ENCODE measurements around the gene CCDC85A. TPM values are rescaled to one million over a fixed set of nuclear protein-coding genes. Genes with fewer than 3 reads are reported as not detected.

The CCDC85A gene
- total and polyA plus RNA-seq, 2 of the 8 experiments (the other 6 are each of a cell fraction or from before 2014, with no cell fraction given) = 0.20 TPM; not detected in 1

DNA sequence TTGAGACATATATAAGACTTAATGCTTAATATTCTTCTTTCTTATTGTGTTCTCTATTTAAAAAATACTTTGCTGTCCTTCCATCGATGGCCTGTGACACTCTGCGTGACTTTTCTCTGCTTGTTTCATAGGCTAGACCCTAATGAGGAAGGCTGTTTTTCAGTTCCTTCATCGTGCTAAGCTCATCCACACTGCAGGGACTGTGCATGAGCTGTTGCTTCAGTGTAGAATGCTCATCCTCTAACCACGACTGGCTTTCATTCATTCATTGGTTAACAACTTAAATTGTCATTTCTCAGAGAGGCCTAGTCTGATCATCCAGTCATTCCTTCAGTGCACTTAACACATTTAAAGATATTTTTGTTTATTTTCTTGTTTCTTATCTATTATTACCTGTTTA is 134.4 kb downstream of the CCDC85A start (continued):
- TF ChIP-seq EP300 (IDR thresholded peaks at IDR 0.05; ENCODE audit: borderline replicate concordance in 1 of 2, low read depth in 2 of 2, low read length in 2 of 2) (no peak), CTCF (IDR thresholded peaks at IDR 0.05; ENCODE audit: control extremely low read depth in 1 of 3, insufficient read depth in 1 of 3, low read depth in 1 of 3, low read length in 3 of 3) (no peak), NANOG (IDR thresholded peaks at IDR 0.05; ENCODE audit: insufficient read depth, low read depth, low read length, poor library complexity, severe bottlenecking) (no peak), GTF2F1 (IDR thresholded peaks at IDR 0.05; ENCODE audit: borderline replicate concordance, low read depth, low read length) (no peak), SP2 (IDR thresholded peaks at IDR 0.05; ENCODE audit: low read length) (no peak), RFX5 (IDR thresholded peaks at IDR 0.05; ENCODE audit: borderline replicate concordance, low read depth, low read length) (no peak), TCF12 (IDR thresholded peaks at IDR 0.05; ENCODE audit: low read depth, low read length) (no peak)
- TF ChIP-seq, protein P1, sequence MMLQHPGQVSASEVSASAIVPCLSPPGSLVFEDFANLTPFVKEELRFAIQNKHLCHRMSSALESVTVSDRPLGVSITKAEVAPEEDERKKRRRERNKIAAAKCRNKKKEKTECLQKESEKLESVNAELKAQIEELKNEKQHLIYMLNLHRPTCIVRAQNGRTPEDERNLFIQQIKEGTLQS (IDR thresholded peaks at IDR 0.05; ENCODE audit: insufficient read depth, low read depth, low read length) = no peak

Measured in H1 (cell line).